ENCODE results near the gene TOR1A.
A peak's percentile ranks its signal among the peaks of the same experiment; 100 is the strongest.

TOR1A gene

DNA sequence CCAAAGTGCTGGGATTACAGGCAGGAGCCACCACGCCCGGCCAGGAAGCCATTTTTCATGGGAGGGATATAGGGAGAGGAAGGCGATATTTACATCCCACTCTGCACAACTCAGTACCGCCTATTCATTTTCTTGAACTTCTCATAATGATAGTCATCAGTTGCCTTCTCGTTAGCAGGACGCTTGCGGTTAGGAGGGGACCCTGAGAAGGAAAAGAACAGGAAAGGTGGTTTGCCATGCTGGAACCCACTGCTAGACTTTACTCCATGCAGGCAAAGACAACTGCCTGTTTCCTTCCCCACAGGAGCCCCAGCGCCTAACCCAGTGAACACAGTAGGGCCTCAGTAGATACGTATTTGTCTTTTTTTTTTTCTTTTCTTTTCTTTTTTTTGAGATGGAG lies 4.1 kb upstream of the TOR1A start:
- in situ Hi-C loops (cut with MboI; ENCODE audit: low pct_unique_long_range_greater_than_20kb, low sequenced_read_pairs) = no loop called here
- DNase-seq = peak; percentile 78

DNA sequence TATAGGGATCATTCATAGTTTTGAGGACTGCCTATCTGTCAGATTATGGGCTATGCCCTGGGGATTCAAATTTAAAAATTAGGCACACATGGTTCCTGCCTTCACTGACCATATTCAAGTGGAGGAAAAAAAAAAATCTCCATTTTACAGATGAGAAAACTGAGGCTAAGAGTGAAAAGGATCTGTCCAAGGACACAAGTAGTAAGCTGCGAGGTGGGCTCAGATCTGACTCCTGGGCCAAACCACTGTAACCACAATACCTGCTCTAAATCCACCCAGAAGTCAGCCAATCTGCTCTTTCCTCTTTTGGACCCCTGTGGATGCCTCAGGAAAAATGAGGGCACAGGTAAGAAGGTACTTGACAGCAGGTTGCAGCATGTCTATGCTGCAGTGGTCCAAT lies 2.8 kb upstream of the TOR1A start:
- DNase-seq = no peak
- in situ Hi-C loops (cut with MboI; ENCODE audit: low pct_unique_long_range_greater_than_20kb, low sequenced_read_pairs) = no loop called here

DNA sequence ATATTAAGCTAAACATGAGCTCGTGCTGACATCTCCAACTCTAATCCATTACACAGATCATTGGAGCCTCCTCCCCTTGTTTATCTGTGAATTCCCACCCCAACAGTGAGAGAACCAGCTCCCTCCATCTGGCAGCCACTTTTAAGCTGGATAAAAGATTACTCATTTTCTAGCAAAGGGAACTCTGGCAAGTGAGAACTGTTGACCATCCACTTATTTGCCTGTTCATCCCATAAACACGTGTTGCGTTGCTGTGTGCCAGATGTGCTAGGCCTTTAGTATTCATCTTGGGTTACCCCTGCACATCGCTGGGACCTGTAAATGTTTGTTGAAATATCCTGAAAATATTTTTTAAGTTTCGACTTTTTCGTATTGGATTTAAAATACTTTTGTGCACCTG lies 2.4 kb upstream of the TOR1A start:
- in situ Hi-C loops (cut with MboI; ENCODE audit: low pct_unique_long_range_greater_than_20kb, low sequenced_read_pairs) = no loop called here
- no peak for DNase-seq

DNA sequence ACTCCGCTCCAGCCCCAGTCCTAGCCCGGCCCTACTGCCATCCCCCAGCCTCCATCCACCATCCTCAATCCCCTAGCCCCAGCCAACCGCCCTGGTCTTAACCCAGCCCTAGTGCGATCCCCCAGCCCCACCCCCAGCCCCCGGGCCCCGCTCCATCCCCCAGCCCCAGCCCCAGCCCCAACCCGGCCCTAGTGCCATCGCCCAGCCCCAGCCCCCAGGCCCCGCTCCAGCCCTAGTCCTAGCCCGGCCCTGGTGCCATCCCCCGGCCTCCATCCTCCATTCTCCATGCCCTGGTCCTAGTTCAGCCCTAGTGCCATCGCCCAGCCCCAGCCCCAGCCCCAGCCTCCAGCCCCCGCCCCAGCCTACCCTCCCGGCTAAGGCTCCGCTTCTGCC lies 398 bp downstream of the TOR1A start:
- no peak for DNase-seq

DNA sequence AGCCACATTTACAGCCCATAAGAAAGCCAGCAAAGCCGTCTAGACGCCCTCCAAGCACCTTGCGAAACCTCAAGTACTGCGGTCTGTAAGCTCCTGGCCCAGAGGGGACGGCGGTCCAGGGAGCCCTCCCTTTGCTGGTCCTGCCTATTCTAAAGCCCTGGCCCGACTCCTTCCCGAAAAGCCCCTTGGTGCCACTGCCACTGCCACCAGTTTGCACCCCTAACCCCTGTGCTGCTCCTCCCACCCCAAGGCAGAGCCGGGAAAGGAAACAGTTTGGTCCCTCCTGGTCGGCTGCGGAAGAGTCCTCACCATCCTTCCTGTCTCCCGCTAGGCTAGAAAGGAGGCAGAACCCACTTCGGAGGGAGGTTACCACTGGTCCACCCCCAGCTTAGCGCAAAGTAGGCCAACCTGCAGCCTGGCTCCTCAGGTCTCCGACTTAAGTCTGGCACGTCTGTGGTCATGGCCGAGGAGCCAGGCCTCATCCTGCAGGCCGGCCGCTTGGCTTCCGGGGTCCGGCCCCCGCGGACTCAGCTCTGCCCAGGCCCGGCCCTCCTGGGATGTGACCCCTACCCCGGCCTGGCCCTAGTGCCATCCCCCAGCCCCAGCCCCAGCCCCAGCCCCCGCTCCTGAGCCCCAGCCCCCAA lies 916 bp downstream of the TOR1A start:
- in situ Hi-C loops (cut with MboI; ENCODE audit: low pct_unique_long_range_greater_than_20kb, low sequenced_read_pairs) = no loop called here
- peak; percentile 57 for DNase-seq

More for the DNA sequence above, 398 bp downstream of the TOR1A start:
- in situ Hi-C loops (cut with MboI; ENCODE audit: low pct_unique_long_range_greater_than_20kb, low sequenced_read_pairs) = no loop called here

DNA sequence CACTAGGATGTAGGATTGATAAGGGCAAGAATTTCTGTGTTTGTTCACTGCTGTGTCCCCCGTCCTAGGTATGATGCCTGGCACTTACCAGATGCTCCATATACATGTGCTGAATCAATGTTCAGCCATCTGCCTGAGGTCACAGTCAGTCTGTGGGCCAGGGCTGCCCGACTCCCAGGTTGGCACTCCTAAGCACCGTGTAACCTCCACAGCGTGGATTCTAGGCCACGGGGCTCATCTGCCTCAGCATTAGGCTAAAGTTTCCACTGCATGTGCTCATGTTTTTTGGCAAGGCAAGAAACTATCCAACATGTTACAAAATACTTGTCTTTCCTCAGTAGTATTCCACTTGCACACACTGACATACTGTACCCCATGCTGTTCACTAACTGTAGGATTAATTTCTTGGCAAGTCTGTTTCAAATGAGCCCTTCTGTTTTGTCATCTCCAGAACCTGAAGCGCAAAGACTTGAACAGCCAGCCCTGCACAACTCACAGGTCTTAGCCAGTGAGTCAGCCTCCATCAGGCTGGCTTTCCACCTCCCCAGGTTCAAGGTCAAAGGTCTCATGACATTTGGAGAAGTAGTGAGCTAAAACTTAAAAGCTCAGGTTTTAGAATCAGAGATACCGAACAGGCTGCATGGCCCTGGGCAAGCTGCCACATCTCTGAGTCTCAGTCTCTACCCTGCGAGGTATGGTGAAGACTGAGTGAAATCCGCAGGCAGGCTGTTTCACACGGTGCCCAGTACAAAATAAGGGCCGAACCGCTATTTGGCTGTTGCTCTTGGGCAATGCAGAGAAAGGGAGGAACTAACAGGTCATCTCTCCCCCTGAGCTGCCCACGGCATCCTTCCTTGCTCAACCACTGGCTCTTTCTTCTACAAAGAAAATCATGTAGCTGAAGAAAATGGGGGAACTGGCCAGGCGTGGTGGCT lies 7.2 kb downstream of the TOR1A start:
- in situ Hi-C loops (cut with MboI; ENCODE audit: low pct_unique_long_range_greater_than_20kb, low sequenced_read_pairs) = no loop called here
- DNase-seq = peak; percentile 19

DNA sequence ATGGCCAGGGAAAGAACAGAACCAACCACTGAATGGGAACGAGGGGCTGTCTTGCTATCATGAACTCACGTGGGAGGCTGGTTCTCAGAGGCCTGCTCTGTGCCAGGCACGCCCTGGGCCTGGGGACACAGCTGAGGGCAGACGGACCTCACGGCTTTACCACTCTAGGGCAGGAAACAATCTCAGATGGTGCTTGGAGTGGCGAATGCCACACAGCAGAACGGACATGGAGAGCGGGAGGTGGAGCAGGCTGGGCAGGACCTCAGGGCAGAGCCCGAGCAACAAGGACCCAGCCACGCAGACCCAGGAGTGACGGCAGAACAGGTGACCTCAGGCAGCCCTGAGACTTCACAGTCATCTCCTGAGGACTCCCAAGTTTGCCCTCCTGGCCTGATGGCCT lies 8.7 kb downstream of the TOR1A start:
- in situ Hi-C loops (cut with MboI; ENCODE audit: low pct_unique_long_range_greater_than_20kb, low sequenced_read_pairs) = no loop called here
- no peak for DNase-seq

DNA sequence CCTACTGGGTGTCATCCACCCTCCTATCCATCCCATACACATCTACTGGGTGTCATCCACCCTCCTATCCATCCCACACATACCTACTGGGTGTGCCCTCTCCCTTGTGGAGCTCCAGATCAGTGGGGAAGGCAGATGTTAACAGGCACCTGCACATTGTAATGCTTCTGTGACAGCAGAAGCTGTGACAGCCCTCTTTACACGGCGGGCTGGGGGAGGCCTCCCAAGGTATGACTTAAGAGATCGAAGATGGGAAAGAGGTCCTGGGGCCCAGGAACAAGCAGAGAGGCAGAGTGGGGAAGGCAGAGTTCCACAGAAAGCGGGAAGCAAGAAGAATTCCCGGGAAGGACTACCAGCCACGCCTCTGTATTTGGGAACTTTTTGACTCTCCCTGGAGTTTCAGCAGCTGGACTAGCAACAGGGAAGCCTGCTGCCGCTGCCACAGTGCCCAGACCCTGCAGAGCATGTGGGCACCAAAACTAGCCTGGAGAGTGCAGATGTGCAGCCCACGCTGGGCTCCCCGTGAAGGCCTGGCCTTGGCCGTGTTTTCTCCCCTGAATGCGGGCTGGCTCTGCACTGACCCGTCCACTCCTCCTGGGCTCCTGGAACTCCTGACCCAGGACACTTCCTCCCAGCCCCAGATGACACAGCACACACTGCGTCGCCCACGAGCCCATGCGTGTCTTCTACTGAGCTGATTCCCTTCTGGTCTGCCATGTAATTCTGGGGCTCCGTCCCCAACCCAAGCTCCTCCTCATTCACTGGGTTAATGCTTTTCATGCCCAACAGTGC lies 9.3 kb downstream of the TOR1A start:
- in situ Hi-C loops (cut with MboI; ENCODE audit: low pct_unique_long_range_greater_than_20kb, low sequenced_read_pairs) = no loop called here
- DNase-seq = no peak

DNA sequence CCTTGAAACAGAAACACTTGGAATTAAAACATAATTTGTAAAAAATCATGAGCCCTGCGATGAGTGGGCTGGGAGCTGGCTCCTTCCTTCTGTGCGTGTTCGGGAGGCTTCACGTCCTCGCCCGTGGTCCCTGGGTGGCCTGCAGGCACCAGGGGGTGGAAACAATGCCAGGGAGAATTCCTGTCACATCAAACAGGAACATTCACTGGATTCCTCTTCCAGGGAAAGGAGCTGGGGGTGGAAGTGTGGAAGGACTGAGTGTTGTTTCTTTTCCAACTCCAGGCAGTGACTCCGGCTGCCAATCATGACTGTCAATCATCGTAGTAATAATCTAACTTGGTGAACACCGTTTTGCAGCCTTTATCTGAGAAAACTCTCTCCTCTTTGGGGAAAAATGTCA lies 10.3 kb downstream of the TOR1A start:
- in situ Hi-C loops (cut with MboI; ENCODE audit: low pct_unique_long_range_greater_than_20kb, low sequenced_read_pairs) = no loop called here
- DNase-seq = no peak

DNA sequence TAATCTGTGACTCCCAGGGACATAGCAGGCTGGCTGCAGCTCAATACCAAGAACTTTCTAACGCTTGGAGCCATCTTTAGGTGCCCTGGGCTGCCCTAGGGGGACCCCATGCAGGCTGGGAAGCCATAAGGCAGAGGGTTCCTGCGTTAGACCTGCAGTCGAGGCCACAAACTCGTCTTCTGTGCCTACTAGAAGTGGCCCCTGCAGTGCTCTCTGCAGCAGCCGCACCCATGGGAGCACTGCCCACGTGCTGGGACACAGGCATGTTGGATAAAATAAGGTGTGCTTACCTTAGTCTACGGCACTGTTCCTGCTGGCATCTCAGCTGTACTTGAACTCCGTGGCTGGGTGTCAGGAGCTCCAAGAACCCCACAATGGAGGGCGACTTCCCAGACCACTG lies 11.6 kb downstream of the TOR1A start:
- in situ Hi-C loops (cut with MboI; ENCODE audit: low pct_unique_long_range_greater_than_20kb, low sequenced_read_pairs) = no loop called here

DNA sequence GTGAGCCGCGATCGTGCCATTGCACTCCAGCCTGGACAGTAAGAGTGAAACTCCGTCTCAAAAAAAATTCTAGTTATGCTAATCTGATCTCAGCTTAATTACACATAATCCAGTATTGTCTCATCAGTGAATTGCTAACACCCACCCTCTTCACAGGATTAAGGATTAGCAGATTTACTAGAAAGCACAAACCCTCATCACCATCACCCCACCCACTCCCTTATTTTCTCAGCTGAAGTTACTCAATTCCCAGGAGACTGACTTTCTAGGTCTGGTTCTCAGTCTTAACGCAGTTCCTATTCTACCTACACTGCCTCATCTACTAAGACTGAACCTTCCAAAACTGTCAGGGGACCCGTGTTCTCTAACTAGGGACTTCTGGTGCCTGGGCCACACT lies 12.0 kb downstream of the TOR1A start:
- in situ Hi-C loops (cut with MboI; ENCODE audit: low pct_unique_long_range_greater_than_20kb, low sequenced_read_pairs) = no loop called here
- no peak for DNase-seq

More for the DNA sequence above, 11.6 kb downstream of the TOR1A start:
- no peak for DNase-seq

DNA sequence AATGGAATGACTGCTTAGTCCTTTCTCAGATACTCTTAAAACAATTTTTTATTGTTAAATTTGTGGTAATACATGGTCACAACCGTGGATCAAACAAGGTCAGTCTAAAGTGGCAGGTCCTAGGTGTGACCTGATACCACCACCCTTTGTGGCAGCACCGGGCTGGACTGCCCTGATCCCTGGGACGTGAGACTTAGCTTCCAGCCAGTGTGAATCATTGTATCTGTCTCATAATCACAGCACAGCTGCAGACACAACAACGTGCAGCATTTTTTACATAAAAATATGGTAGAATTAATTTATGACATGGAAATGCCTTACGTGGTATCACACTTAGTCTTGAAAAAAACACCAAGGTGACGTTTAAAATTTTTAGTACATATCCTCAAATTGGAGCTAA lies 13.1 kb downstream of the TOR1A start:
- DNase-seq = no peak
- in situ Hi-C loops (cut with MboI; ENCODE audit: low pct_unique_long_range_greater_than_20kb, low sequenced_read_pairs) = no loop called here

DNA sequence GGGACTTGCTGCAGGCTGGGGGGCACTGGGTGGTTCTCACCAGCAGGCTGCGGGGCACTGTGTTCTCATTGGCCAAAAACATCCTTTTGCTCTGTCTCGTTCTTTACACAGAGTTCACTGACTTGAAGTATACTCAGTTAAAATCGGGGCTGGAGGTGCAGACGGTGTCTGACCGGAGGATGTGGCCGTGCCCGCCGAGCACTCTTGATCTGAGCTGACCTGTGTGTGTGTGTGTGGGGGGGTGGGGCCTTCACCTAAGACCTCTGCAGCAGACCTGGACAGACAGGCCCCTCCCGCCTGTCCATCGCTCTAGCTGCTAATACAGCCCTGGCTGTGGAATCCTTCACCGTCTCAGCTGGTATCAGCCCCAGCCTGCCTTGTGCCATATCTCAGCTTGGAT lies 13.8 kb downstream of the TOR1A start:
- DNase-seq = no peak
- in situ Hi-C loops (cut with MboI; ENCODE audit: low pct_unique_long_range_greater_than_20kb, low sequenced_read_pairs) = no loop called here

DNA sequence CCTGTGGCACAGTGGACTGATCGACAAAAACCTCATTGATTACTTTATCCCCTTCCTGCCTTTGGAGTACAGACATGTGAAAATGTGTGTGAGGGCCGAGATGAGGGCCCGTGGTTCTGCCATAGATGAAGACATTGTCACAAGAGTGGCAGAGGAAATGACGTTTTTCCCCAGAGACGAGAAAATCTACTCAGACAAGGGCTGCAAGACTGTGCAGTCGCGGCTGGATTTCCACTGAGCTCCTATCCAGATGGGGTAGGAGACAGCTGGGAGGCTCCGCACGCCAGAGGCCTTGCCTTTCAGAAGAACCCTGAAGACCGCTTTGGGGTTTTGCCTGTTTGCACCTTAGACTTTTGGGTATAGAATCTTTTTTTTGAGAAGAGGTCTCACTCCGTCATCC lies 14.6 kb downstream of the TOR1A start:
- no peak for DNase-seq
- in situ Hi-C loops (cut with MboI; ENCODE audit: low pct_unique_long_range_greater_than_20kb, low sequenced_read_pairs) = no loop called here

DNA sequence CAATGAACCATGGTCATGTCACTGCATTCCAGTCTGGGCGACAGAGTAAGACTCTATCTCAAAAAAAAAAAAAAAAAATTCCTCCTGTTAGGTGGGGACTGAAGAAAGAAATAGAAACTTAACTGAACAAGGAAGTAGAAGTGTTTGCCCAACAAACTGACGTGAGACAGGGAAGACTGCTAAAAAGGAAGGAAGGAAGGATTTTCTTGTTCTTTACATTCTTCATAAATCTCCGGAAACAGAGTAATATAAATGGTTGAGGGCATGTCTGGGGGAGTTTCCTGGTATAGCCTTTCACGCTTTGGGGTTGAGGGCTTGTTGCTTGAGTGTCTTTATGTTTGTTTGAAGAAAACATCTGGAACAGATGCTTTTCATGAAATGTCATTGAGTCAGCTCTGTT lies 17.9 kb downstream of the TOR1A start:
- peak; percentile 96 for DNase-seq
- in situ Hi-C loops (cut with MboI; ENCODE audit: low pct_unique_long_range_greater_than_20kb, low sequenced_read_pairs) = no loop called here

DNA sequence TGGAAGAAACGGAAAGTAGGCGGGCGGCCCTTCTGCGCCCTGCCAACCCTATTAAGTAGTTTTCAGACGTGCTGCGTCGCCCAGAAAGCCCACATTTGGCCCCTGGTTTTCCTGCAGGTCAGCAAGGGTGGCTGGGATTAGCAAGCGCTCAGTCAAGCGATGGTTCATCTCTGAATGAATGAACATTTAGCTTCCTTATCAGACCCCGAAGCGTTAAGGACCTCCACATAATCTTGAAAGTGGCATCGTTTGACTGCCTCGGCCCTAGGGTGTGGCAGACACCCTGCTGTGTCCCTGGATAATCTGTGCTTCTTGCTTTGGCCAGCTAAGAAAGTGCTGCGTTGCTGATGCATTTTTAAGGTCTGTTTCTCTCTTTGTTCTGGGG lies 20.3 kb downstream of the TOR1A start:
- DNase-seq = peak; percentile 38
- in situ Hi-C loops (cut with MboI; ENCODE audit: low pct_unique_long_range_greater_than_20kb, low sequenced_read_pairs) = no loop called here

DNA sequence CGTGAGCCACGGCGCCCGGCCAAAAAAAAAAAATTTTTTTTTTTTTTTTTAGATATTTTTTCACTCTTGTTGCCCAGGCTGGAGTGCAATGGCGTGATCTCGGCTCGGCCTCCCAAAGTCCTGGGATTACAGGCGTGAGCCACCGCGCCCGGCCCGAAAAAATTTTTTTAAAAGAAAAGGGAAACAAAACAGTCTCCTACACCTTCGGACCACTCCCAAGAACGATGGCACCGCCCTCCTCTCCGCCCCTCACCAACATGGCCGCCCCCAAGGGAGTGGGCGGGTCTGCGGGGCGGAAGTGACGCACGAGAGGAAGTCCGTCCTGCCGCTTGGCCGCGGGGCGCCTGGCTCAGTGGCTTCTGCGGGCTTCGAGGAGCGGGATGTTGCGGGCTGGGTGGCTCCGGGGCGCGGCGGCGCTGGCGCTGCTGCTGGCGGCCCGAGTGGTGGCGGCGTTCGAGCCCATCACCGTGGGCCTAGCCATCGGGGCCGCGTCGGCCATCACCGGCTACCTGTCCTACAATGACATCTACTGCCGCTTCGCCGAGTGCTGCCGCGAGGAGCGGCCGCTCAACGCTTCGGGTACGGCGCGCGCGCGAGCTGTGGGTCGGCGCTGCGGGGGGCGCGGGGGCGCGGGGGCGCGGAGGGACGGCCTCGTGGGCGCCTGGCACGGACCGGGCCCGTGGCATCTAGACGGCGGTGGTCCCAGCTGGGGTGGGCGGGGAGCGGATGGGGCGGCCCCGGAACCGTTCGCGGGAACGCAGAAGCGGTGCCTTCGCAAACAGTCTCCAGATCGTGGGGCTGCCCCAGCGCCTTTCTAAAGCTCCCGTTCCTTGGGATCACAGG lies 20.9 kb downstream of the TOR1A start, which contains the start of gene TOR1B:
TSS of gene TOR1B (plus strand) at position 352 of the 843 bp plus-strand sequence. CDS start at position 381, 29 bp downstream.
- peak; percentile 96 for DNase-seq
- in situ Hi-C loops (cut with MboI; ENCODE audit: low pct_unique_long_range_greater_than_20kb, low sequenced_read_pairs) = no loop called here

DNA sequence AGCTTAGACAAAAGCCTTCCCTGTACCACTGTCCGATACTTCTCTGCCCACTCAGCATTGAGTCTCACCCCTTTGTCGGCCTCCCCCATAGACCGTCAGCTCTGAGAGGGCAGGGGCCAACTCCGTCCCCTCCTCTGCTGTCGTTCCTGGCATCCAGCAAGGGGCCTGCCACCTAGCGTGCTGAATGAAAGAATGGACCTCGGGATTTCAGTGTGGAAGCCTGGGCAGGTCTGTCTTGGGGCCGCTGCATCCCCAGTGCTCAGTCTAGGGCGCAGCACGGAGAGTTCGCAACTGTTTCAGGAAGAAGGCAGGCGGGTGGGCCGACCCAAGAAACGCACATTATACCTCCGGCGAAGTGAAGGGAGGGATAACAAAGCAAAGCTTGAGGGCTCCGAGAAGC lies 22.4 kb downstream of the TOR1A start:
- DNase-seq = no peak
- in situ Hi-C loops (cut with MboI; ENCODE audit: low pct_unique_long_range_greater_than_20kb, low sequenced_read_pairs) = no loop called here

DNA sequence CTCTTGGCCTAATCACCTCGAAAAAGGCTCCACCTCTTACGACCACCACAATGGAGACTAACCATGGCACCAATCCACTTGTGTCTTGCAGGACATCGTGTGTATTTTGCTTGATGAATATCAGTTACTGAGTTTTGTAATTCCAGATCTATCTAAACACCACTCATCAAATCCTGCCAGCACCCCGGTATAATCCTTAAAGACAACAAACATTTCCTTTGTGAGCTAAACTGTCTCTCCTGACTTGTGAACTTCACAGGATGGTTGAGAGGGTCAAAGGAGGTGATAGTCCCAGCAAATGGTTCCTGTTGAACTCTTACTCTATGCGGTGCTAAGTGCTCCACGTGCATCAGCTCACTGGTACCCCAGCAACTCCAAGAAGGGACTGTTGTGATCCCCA lies 25.0 kb downstream of the TOR1A start:
- no peak for DNase-seq
- in situ Hi-C loops (cut with MboI; ENCODE audit: low pct_unique_long_range_greater_than_20kb, low sequenced_read_pairs) = loop anchor here (25.0 kb wide), 1 partner anchor 662 kb away; no protein-coding TSS in a partner anchor

Data from KBM-7 (cell line).